Prostate gland (tissue), 2 donors: ENCODE data around the gene SPNS1. TPM values are rescaled to one million over a fixed set of nuclear protein-coding genes. Genes with fewer than 3 reads are reported as not detected.

Experiments used
- DNase-seq: peaks from one replicate; pipeline ENCODE4 v3.0.0-alpha.2; 2019; ENCODE audit warnings: low spot score
- H3K27ac ChIP-seq, 2 donors: fragments of 200-600 bp; sonication (generic); 2 replicates each; pipeline ENCODE4 v1.5.1; 2017 to 2019
- H3K27me3 ChIP-seq: fragments of 200-600 bp; sonication (generic); replicated peaks from 2 replicates; pipeline ENCODE4 v1.5.1; 2019; ENCODE audit not compliant: insufficient read depth
- H3K36me3 ChIP-seq, 2 donors: fragments of 200-600 bp; sonication (generic); 1 replicate in 1 of 2; 2 replicates in 1 of 2; pipeline versions ENCODE4 v1.5.1 to v1.8.1; 2017 to 2019
- H3K4me1 ChIP-seq: fragments of 200-600 bp; sonication (generic); replicated peaks from 2 replicates; pipeline ENCODE4 v1.5.1; 2019
- H3K4me3 ChIP-seq, 2 donors: fragments of 200-600 bp; sonication (generic); 2 replicates each; pipeline ENCODE4 v1.5.1; 2017 to 2019
- H3K9me3 ChIP-seq: fragments of 200-600 bp; sonication (generic); 2 replicates; pipeline ENCODE4 v1.5.1; 2017
- POLR2A ChIP-seq: fragments of 450-650 bp; IDR thresholded peaks from one replicate; pipeline ENCODE4 v1.6.1; 2016; ENCODE audit warnings: antibody characterized with exemption, mild to moderate bottlenecking
- POLR2AphosphoS5 ChIP-seq: sonication (generic); formaldehyde crosslinking; IDR thresholded peaks from one replicate; pipeline ENCODE4 v1.6.1; 2017; ENCODE audit warnings: antibody characterized with exemption
- WGBS: methylation state at CpG from one replicate; pipeline ENCODE4 v1.1.5; 2018; 5-methylcytosine and 5-hydroxymethylcytosine counted together
- intact Hi-C: fragments of 100-400 bp; cut with DNase I; formaldehyde crosslinking; loops from one replicate; pipeline ENCODE4 v1.14.2; 2022
- total RNA-seq, 2 donors: library from RNA; depleted of rRNA; stranded (reverse); fragments of >200 nt; gene quantifications; one replicate each; pipeline ENCODE4 v1.1.0, GENCODE V29; 2016
- TF ChIP-seq, protein P1 (sequence below), 4 experiments: fragments of 200-600 bp in 2 of 4; fragments of 450-650 bp in 2 of 4; sonication (generic) in 2 of 4; IDR thresholded peaks; 1 replicate in 3 of 4; 2 replicates in 1 of 4; pipeline ENCODE4 v1.5.1; 2016 to 2019; ENCODE audit warnings: antibody characterized with exemption in 4 of 4, mild to moderate bottlenecking in 2 of 4, moderate library complexity in 2 of 4

SPNS1 gene
- total RNA-seq, 2 donors from 2014 or later, result 14.8 to 57.4 TPM

DNA sequence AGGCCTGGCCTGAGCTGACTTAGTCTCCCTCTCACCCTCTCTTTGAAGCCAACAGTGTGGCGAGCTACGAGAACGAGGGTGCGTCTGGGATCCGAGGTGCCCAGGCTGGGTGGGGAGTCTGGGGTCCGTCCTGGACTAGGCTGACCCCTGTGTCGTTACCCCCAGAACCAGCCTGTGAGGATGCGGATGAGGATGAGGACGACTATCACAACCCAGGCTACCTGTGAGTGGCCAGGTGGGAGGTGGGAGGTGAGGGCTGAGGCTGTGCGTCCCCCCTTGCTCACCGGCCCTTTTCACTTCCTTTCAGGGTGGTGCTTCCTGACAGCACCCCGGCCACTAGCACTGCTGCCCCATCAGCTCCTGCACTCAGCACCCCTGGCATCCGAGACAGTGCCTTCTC is 11.9 kb downstream of the SPNS1 start:
- WGBS, result 82% methylated on average over 13 of the region's 13 CpGs
- Histone ChIP-seq H3K36me3 (peaks cover 0 to 9% of the 10 kb centered on the region in 2 donors), H3K4me3 (no peak overlapping the region), H3K4me1 (no peaks in the 10 kb centered on the region), H3K27me3 (no peaks in the 10 kb centered on the region), H3K9me3 (no peaks in the 10 kb centered on the region), H3K27ac (no peak overlapping the region)
- intact Hi-C loops, result no loop called here
- TF ChIP-seq POLR2A (no peak), POLR2AphosphoS5 (no peak)
- TF ChIP-seq, protein P1, sequence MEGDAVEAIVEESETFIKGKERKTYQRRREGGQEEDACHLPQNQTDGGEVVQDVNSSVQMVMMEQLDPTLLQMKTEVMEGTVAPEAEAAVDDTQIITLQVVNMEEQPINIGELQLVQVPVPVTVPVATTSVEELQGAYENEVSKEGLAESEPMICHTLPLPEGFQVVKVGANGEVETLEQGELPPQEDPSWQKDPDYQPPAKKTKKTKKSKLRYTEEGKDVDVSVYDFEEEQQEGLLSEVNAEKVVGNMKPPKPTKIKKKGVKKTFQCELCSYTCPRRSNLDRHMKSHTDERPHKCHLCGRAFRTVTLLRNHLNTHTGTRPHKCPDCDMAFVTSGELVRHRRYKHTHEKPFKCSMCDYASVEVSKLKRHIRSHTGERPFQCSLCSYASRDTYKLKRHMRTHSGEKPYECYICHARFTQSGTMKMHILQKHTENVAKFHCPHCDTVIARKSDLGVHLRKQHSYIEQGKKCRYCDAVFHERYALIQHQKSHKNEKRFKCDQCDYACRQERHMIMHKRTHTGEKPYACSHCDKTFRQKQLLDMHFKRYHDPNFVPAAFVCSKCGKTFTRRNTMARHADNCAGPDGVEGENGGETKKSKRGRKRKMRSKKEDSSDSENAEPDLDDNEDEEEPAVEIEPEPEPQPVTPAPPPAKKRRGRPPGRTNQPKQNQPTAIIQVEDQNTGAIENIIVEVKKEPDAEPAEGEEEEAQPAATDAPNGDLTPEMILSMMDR (IDR thresholded peaks at IDR 0.05), result no peak
- no peak for DNase-seq

- DNase-seq, result no peak
- Histone ChIP-seq H3K27ac (no peak overlapping the region), H3K4me1 (no peaks in the 10 kb centered on the region), H3K4me3 (no peak overlapping the region), H3K27me3 (no peaks in the 10 kb centered on the region), H3K9me3 (no peaks in the 10 kb centered on the region), H3K36me3 (peaks cover 0 to 9% of the 10 kb centered on the region in 2 donors)
- no peak for TF ChIP-seq POLR2AphosphoS5
- TF ChIP-seq, protein P1 (IDR thresholded peaks at IDR 0.05), result no peak
- TF ChIP-seq POLR2A, result no peak
- 99% methylated on average over 4 of the region's 4 CpGs for whole genome bisulfite sequencing
- intact Hi-C loops, result no loop called here
Observed at GRCh38 chr16:28987170-28987853, 12.7 kb downstream of the SPNS1 start.

DNA sequence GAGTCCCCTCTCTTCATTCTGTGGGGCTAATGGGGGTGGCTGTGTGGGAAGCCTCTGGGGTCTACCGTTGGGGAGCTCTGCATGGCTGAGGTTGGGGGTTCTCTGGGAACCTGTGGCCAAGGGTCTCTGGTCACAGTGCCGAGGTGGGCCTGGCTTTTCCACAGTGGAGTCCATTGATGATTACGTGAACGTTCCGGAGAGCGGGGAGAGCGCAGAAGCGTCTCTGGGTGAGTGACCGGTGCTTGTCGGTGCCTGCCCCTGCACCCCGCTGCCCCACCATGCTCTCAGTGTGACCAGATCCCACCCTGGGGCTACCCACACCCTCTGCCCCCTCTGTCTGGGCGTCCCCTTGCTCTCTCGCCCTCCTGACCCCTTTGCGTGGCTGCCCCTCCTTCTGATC is 14.8 kb downstream of the SPNS1 start:
- WGBS, result 94% methylated on average over 14 of the region's 14 CpGs
- no peak for DNase-seq

DNA sequence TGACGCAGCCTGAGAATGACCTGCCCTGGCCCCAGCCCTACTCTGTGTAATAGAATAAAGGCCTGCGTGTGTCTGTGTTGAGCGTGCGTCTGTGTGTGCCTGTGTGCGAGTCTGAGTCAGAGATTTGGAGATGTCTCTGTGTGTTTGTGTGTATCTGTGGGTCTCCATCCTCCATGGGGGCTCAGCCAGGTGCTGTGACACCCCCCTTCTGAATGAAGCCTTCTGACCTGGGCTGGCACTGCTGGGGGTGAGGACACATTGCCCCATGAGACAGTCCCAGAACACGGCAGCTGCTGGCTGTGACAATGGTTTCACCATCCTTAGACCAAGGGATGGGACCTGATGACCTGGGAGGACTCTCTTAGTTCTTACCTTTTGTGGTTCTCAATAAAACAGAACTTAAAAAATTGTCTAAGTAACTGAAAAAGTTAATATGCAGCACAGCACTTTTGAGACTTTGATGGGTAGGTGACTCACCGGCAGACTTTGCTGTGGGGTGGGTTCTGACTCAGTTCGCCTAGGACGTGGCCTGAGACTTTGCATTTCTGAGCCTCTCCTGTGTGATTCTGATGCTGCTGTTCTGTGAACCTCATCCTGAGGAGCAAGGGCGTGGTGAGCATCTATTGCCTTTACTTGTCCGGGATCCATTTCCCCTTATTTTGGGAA is 15.9 kb downstream of the SPNS1 start:
- H3K27ac ChIP-seq, result no peak overlapping the region
- no peak for DNase-seq
- H3K4me1 ChIP-seq, result no peaks in the 10 kb centered on the region
- H3K27me3 ChIP-seq, result no peaks in the 10 kb centered on the region
- no peaks in the 10 kb centered on the region for H3K36me3 ChIP-seq
- 95% methylated on average over 11 of the region's 11 CpGs for WGBS
- intact Hi-C loops, result no loop called here
- TF ChIP-seq POLR2A (no peak), POLR2AphosphoS5 (no peak)
- TF ChIP-seq, protein P1 (IDR thresholded peaks at IDR 0.05), result no peak
- H3K4me3 ChIP-seq, result no peak overlapping the region
- no peaks in the 10 kb centered on the region for H3K9me3 ChIP-seq

More for the DNA sequence above, 14.8 kb downstream of the SPNS1 start:
- H3K36me3 ChIP-seq, result peaks cover 0 to under 1% of the 10 kb centered on the region in 2 donors
- H3K27ac ChIP-seq, result no peak overlapping the region
- no peaks in the 10 kb centered on the region for H3K27me3 ChIP-seq
- no peak overlapping the region for H3K4me3 ChIP-seq
- intact Hi-C loops, result no loop called here
- H3K9me3 ChIP-seq, result no peaks in the 10 kb centered on the region
- no peaks in the 10 kb centered on the region for H3K4me1 ChIP-seq
- TF ChIP-seq POLR2AphosphoS5, result no peak
- TF ChIP-seq, protein P1 (IDR thresholded peaks at IDR 0.05), result no peak
- no peak for TF ChIP-seq POLR2A

DNA sequence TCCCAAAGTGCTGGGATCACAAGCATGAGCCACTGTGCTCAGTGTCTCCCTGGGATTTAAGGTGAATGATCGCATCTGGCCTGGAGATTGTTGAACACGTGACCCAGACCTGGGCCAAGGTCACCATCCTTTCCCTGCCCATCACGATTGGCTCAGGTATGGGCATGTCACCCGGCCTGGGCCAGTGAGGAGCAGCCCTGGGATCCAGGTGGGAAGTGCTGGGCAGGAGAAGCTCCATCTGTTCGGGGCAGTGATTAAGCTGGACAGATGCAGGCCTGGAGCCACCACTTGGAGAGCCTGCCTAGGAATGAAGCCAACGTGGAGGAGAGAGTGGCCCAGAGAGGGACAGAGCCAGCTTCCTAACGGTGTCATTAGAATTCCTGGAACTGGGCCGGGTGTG is 17.1 kb downstream of the SPNS1 start:
- H3K9me3 ChIP-seq, result no peaks in the 10 kb centered on the region
- intact Hi-C loops, result no loop called here
- H3K27ac ChIP-seq, result no peak overlapping the region
- DNase-seq, result no peak
- TF ChIP-seq POLR2AphosphoS5, result no peak
- TF ChIP-seq, protein P1 (IDR thresholded peaks at IDR 0.05), result no peak
- TF ChIP-seq POLR2A, result no peak
- H3K27me3 ChIP-seq, result no peaks in the 10 kb centered on the region
- WGBS, result 79% methylated on average over 8 of the region's 8 CpGs
- H3K4me1 ChIP-seq, result no peaks in the 10 kb centered on the region
- H3K4me3 ChIP-seq, result no peak overlapping the region
- no peaks in the 10 kb centered on the region for H3K36me3 ChIP-seq
